ENCODE results near the gene FEM1C.

Gene FEM1C

GRCh38 chr5:115471345-115472063, 73.1 kb downstream of the FEM1C start:
- DNase-seq, result no peak

- DNase-seq, result no peak
Observed at GRCh38 chr5:115470921-115471320, 73.7 kb downstream of the FEM1C start.

Measured in NCI-H1417 treated with DMSO at 0.1 percent for 48 hours (cell line).